PFSK-1 (cell line): ENCODE data around the gene DYRK2.

ENCODE experiments used
- FOXP2 ChIP-seq: optimal IDR thresholded peaks from 2 replicates; pipeline ENCODE3; 2011; ENCODE audit warnings: borderline replicate concordance, control low read depth, inconsistent platforms; ENCODE audit not compliant: insufficient read depth; ENCODE audit errors: extremely low read length, extremely low read depth
- POLR2AphosphoS5 ChIP-seq: IDR thresholded peaks from 2 replicates; pipeline ENCODE4 v1.6.1; 2012; ENCODE audit warnings: low read depth, mild to moderate bottlenecking, control low read depth, low read length, moderate library complexity
- SIN3A ChIP-seq: IDR thresholded peaks from 2 replicates; pipeline ENCODE4 v1.6.1; 2012; ENCODE audit warnings: mild to moderate bottlenecking, low read length, moderate library complexity, borderline replicate concordance; ENCODE audit not compliant: insufficient read depth
- TAF1 ChIP-seq: IDR thresholded peaks from 2 replicates; pipeline ENCODE4 v1.6.1; 2012; ENCODE audit warnings: low read length, control low read depth, borderline replicate concordance; ENCODE audit not compliant: insufficient read depth
- TF ChIP-seq, protein P1 (sequence below), 2 experiments: IDR thresholded peaks; 2 replicates each; pipeline versions ENCODE4 v1.6.1 to v1.8.0; 2011 to 2012; ENCODE audit warnings: low read depth in 2 of 2, low read length in 2 of 2, control low read depth in 1 of 2, inconsistent platforms in 1 of 2, mild to moderate bottlenecking in 1 of 2, moderate library complexity in 1 of 2; ENCODE audit not compliant: insufficient read depth in 1 of 2

Gene DYRK2

DNA sequence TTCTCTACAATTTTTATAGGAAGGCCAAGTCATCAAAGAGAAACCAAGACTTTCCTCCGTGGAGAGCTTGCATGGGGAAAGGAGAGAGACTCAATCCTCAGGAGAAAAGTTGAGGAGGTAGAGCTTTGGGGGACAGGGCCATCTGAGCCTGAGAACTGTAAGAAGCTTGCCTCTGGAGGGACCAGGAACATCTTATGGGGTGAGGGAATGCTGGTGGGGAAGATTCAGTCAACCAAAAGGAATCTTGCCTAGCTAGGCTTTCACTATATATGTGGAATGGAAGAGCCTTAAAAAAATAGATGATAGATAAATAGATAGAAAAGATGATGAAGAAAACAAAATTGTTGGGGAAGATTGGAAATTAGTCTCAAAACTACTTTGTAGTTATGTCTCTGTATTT lies 63.5 kb downstream of the DYRK2 start:
- TF ChIP-seq SIN3A (no peak), POLR2AphosphoS5 (no peak), FOXP2 (no peak), TAF1 (no peak)
- TF ChIP-seq, protein P1, sequence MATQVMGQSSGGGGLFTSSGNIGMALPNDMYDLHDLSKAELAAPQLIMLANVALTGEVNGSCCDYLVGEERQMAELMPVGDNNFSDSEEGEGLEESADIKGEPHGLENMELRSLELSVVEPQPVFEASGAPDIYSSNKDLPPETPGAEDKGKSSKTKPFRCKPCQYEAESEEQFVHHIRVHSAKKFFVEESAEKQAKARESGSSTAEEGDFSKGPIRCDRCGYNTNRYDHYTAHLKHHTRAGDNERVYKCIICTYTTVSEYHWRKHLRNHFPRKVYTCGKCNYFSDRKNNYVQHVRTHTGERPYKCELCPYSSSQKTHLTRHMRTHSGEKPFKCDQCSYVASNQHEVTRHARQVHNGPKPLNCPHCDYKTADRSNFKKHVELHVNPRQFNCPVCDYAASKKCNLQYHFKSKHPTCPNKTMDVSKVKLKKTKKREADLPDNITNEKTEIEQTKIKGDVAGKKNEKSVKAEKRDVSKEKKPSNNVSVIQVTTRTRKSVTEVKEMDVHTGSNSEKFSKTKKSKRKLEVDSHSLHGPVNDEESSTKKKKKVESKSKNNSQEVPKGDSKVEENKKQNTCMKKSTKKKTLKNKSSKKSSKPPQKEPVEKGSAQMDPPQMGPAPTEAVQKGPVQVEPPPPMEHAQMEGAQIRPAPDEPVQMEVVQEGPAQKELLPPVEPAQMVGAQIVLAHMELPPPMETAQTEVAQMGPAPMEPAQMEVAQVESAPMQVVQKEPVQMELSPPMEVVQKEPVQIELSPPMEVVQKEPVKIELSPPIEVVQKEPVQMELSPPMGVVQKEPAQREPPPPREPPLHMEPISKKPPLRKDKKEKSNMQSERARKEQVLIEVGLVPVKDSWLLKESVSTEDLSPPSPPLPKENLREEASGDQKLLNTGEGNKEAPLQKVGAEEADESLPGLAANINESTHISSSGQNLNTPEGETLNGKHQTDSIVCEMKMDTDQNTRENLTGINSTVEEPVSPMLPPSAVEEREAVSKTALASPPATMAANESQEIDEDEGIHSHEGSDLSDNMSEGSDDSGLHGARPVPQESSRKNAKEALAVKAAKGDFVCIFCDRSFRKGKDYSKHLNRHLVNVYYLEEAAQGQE (IDR thresholded peaks at IDR 0.05; ENCODE audit: insufficient read depth in 1 of 2, low read depth in 2 of 2, low read length in 2 of 2), result no peak

DNA sequence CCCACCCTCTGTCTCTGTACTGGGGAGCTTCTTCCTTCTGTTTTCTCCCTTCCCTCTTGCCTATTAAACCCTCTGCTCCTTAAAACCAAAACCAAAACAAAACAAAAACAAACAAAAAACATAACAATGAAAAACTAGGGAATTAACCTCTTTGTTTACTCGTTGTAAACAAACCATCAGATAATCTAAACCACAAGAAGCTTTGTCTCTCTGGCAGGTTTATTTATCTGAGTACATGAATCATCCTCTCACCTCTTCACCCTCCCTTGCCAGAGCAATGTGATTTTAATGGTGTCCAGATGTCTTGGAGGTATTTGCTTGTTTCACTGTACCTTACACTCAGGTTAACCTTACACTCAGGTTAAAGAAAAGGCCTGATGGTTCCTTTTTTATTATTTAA lies 66.1 kb downstream of the DYRK2 start:
- TF ChIP-seq SIN3A (no peak), TAF1 (no peak), FOXP2 (no peak), POLR2AphosphoS5 (no peak)
- TF ChIP-seq, protein P1 (IDR thresholded peaks at IDR 0.05; ENCODE audit: insufficient read depth in 1 of 2, low read depth in 2 of 2, low read length in 2 of 2), result no peak
